Neural cell (in vitro differentiated cells): ENCODE measurements around the gene S100A8. TPM values are rescaled to one million over a fixed set of nuclear protein-coding genes. Genes with fewer than 3 reads are reported as not detected.

ENCODE experiments used
- H2AFZ ChIP-seq: fragments of 200-600, 300-800 bp; sonication (generic), shearing (Covaris generic); 2 replicates; pipeline ENCODE4 v1.6.0; 2014; ENCODE audit warnings: low read depth, mild to moderate bottlenecking, antibody characterized with exemption, low read length, moderate library complexity
- H3F3A ChIP-seq: fragments of 200-600 bp; shearing (Covaris generic); 2 replicates; pipeline ENCODE4 v1.6.1; 2016; ENCODE audit warnings: mild to moderate bottlenecking, moderate library complexity, mixed read lengths, antibody characterized with exemption, low read length; ENCODE audit not compliant: insufficient read depth, poor library complexity, severe bottlenecking
- H3K27ac ChIP-seq: fragments of 200-600, 300-800 bp; sonication (generic), shearing (Covaris generic); 2 replicates; pipeline ENCODE4 v1.5.1; 2014; ENCODE audit warnings: mild to moderate bottlenecking, low read length, moderate library complexity
- H3K27me3 ChIP-seq: fragments of 300-800, 200-600 bp; sonication (generic), shearing (Covaris generic); 2 replicates; pipeline ENCODE4 v1.6.0; 2014; ENCODE audit warnings: mild to moderate bottlenecking, low read depth, low read length, moderate library complexity; ENCODE audit not compliant: insufficient read depth
- H3K36me3 ChIP-seq: fragments of 300-800, 200-600 bp; sonication (generic), shearing (Covaris generic); 2 replicates; pipeline ENCODE4 v1.5.1; 2014; ENCODE audit warnings: mild to moderate bottlenecking, antibody characterized with exemption, low read length, moderate library complexity; ENCODE audit not compliant: insufficient read depth
- H3K4me2 ChIP-seq: fragments of 300-800, 200-600 bp; sonication (generic), shearing (Covaris generic); 2 replicates; pipeline ENCODE4 v1.6.0; 2014; ENCODE audit warnings: mild to moderate bottlenecking, low read length
- H3K4me3 ChIP-seq: fragments of 300-800, 200-600 bp; sonication (generic), shearing (Covaris generic); 2 replicates; pipeline ENCODE4 v1.5.1; 2014; ENCODE audit warnings: mild to moderate bottlenecking, low read length, moderate library complexity
- H3K79me2 ChIP-seq: fragments of 200-600 bp; shearing (Covaris generic); replicated peaks from 2 replicates; pipeline ENCODE4 v1.6.0; 2014; ENCODE audit warnings: mild to moderate bottlenecking, low read length, moderate library complexity; ENCODE audit not compliant: insufficient read depth
- H3K9ac ChIP-seq: fragments of 300-800, 200-600 bp; sonication (generic), shearing (Covaris generic); 2 replicates; pipeline ENCODE4 v1.6.1; 2016; ENCODE audit warnings: mild to moderate bottlenecking, low read length, mixed read lengths
- H3K9me2 ChIP-seq: fragments of 200-600 bp; shearing (Covaris generic); 2 replicates; pipeline ENCODE4 v1.6.1; 2016; ENCODE audit warnings: mild to moderate bottlenecking, low read length, mixed read lengths; ENCODE audit not compliant: insufficient read depth
- H3K9me3 ChIP-seq: fragments of 200-600, 300-800 bp; sonication (generic), shearing (Covaris generic); 2 replicates; pipeline ENCODE4 v1.6.1; 2016; ENCODE audit warnings: mild to moderate bottlenecking, mixed run types, low read length, moderate library complexity, mixed read lengths
- H4K20me1 ChIP-seq: fragments of 200-600 bp; shearing (Covaris generic); 2 replicates; pipeline ENCODE4 v1.6.1; 2016; ENCODE audit warnings: mild to moderate bottlenecking, mixed run types; ENCODE audit not compliant: insufficient read depth
- CTCF ChIP-seq: fragments of 450-650 bp; IDR thresholded peaks from 2 replicates; pipeline ENCODE4 v1.5.1; 2014; ENCODE audit warnings: antibody characterized with exemption, mild to moderate bottlenecking, moderate library complexity; ENCODE audit not compliant: poor library complexity, severe bottlenecking
- EP300 ChIP-seq: fragments of 450-650 bp; conservative IDR thresholded peaks from 2 replicates; pipeline ENCODE4 v1.6.1; 2014; ENCODE audit warnings: antibody characterized with exemption, mild to moderate bottlenecking, moderate library complexity; ENCODE audit not compliant: poor library complexity, severe bottlenecking
- EZH2 ChIP-seq: fragments of 200-600, 300-800 bp; shearing (Covaris generic), sonication (generic); IDR thresholded peaks from 2 replicates; pipeline ENCODE4 v1.6.1; 2014; ENCODE audit warnings: antibody characterized with exemption, low read length, borderline replicate concordance, mild to moderate bottlenecking; ENCODE audit not compliant: insufficient read depth, poor library complexity, severe bottlenecking
- MXI1 ChIP-seq: fragments of 450-650 bp; conservative IDR thresholded peaks from 2 replicates; pipeline ENCODE4 v1.6.1; 2014; ENCODE audit warnings: antibody characterized with exemption, mild to moderate bottlenecking; ENCODE audit not compliant: poor library complexity, severe bottlenecking
- POLR2AphosphoS5 ChIP-seq: IDR thresholded peaks from 2 replicates; pipeline ENCODE4 v1.6.1; 2012
- RAD21 ChIP-seq: fragments of 450-650 bp; conservative IDR thresholded peaks from 2 replicates; pipeline ENCODE4 v1.6.1; 2014; ENCODE audit warnings: antibody characterized with exemption, mild to moderate bottlenecking, moderate library complexity
- REST ChIP-seq: IDR thresholded peaks from 2 replicates; pipeline ENCODE4 v1.6.1; 2012; ENCODE audit warnings: borderline replicate concordance
- SMC3 ChIP-seq: fragments of 450-650 bp; conservative IDR thresholded peaks from 2 replicates; pipeline ENCODE4 v1.6.1; 2014; ENCODE audit warnings: antibody characterized with exemption, mild to moderate bottlenecking, moderate library complexity; ENCODE audit not compliant: poor library complexity
- TAF1 ChIP-seq: IDR thresholded peaks from 2 replicates; pipeline ENCODE4 v1.6.1; 2012; ENCODE audit warnings: low read depth
- polyA plus RNA-seq: library from polyadenylated mRNA; depleted of rRNA; stranded (reverse); fragments of >200 nt; gene quantifications from 2 replicates; pipeline ENCODE4 v1.2.3, GENCODE V29; 2014

Gene S100A8
- polyA plus RNA-seq, 1 donor from 2014 or later, result not detected

GRCh38 chr1:153354515-153355193 is 36.2 kb downstream of the S100A8 start:
- H3K36me3 ChIP-seq, result no peaks in the 10 kb centered on the region
- H3K9ac ChIP-seq, result no peak overlapping the region
- no peaks in the 10 kb centered on the region for H3K27me3 ChIP-seq
- TF ChIP-seq MXI1, result no peak
- no peak for TF ChIP-seq REST
- no peak for TF ChIP-seq EZH2
- no peak overlapping the region for H3K4me2 ChIP-seq
- H3K79me2 ChIP-seq, result no peaks in the 10 kb centered on the region
- no peaks in the 10 kb centered on the region for H3K9me3 ChIP-seq
- H3K4me3 ChIP-seq, result no peak overlapping the region
- H3F3A ChIP-seq, result no peaks in the 10 kb centered on the region
- H2AFZ ChIP-seq, result no peak overlapping the region
- no peak overlapping the region for H3K27ac ChIP-seq
- no peaks in the 10 kb centered on the region for H4K20me1 ChIP-seq
- H3K9me2 ChIP-seq, result no peaks in the 10 kb centered on the region

GRCh38 chr1:153353226-153353947 is 37.5 kb downstream of the S100A8 start:
- no peak for TF ChIP-seq MXI1
- TF ChIP-seq CTCF, result peak; percentile 56
- no peak for TF ChIP-seq REST
- TF ChIP-seq POLR2AphosphoS5, result no peak
- TF ChIP-seq EP300, result no peak
- no peak for TF ChIP-seq EZH2
- TF ChIP-seq RAD21, result peak; percentile 42
- no peak for TF ChIP-seq TAF1
- TF ChIP-seq SMC3, result peak; percentile 55
- peak overlapping the region; percentile 40 for H2AFZ ChIP-seq
- H3K36me3 ChIP-seq, result no peaks in the 10 kb centered on the region
- H3K9me3 ChIP-seq, result no peaks in the 10 kb centered on the region
- no peak overlapping the region for H3K27ac ChIP-seq
- H3K9ac ChIP-seq, result peak overlapping the region; percentile 30
- H3K4me2 ChIP-seq, result no peak overlapping the region
- H4K20me1 ChIP-seq, result no peaks in the 10 kb centered on the region
- H3K27me3 ChIP-seq, result no peaks in the 10 kb centered on the region
- peak overlapping the region; percentile 22 for H3K4me3 ChIP-seq
- H3K9me2 ChIP-seq, result no peaks in the 10 kb centered on the region
- H3F3A ChIP-seq, result no peaks in the 10 kb centered on the region
- no peaks in the 10 kb centered on the region for H3K79me2 ChIP-seq
